ENCODE results near the gene GPS1. TPM values are rescaled to one million over a fixed set of nuclear protein-coding genes. Genes with fewer than 3 reads are reported as not detected.

GPS1 gene
- total RNA-seq = 87.2 and 180 TPM in 2 replicates

GRCh38 chr17:82051776-82052637 lies at the start of gene GPS1, which contains the start of gene RFNG:
GPS1 (plus strand) TSS chr17:82051898; CDS start chr17:82051932, 34 bp downstream.
RFNG (minus strand) TSS chr17:82051811; CDS start chr17:82051766, 45 bp downstream.

DNA sequence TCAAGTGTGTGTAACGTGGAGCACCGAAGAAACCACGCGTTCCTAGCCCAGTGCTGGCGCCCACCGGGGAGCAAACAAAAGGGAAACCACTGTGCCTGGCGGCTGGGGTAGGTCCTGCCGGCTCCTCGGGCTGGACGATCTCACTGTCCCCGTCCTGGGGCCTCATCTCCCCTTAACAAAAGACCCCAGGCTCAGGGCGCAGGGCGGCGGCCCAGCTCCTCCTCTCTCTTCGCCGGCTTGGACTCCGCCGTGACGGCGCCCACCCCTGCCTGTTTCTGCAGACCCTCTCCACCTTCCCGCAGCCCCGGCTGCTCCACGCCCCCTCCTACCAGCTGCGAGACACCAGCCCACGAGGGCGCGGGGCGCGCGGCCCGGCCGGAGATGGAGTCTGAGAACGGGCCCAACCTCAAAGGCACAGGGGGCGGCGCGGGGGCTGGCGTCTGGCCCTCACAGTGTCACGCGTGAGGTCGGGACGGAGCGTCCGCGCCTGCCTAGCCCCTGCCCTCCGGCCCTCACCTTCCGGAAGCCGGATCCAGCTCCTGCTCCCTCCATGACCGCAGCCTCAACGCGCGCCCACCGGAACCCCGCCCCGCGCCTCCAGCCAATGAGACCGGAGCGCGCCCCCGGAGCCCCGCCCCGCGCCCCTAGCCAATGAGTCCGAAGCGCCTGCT lies 29.3 kb upstream of the GPS1 start, which contains the start of gene CENPX:
Gene CENPX, minus strand, starts transcription at position 569 of the 671 bp plus-strand sequence. Its CDS starts 17 bp downstream, at position 552.

DNA sequence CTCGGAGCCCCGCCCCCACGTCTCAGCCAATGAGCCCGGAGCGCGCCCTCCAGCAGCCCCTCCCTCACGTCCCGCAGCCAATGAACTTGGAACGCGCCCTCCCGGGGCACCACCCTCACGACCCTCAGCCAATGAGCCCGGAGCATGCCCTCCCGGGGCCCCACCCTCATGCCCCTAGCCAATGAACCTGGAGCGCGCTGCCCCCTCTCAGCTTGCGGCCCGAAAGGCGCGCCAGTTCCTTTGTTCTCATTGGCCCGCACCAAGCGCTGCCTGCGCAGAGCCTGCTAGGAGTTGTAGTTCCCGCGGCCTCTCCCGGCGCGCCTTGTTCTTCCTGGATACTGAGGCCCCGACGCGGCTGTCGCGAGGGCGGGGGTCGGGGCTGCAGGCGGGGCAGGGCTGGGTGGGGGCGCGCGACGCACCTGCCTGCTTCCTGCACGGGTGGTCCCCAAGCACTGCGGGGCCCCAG lies 28.7 kb upstream of the GPS1 start, which contains the start of gene LRRC45:
Gene LRRC45, plus strand, starts transcription at position 325 of the 466 bp plus-strand sequence. CDS start 339 bp downstream, outside the sequence.

DNA sequence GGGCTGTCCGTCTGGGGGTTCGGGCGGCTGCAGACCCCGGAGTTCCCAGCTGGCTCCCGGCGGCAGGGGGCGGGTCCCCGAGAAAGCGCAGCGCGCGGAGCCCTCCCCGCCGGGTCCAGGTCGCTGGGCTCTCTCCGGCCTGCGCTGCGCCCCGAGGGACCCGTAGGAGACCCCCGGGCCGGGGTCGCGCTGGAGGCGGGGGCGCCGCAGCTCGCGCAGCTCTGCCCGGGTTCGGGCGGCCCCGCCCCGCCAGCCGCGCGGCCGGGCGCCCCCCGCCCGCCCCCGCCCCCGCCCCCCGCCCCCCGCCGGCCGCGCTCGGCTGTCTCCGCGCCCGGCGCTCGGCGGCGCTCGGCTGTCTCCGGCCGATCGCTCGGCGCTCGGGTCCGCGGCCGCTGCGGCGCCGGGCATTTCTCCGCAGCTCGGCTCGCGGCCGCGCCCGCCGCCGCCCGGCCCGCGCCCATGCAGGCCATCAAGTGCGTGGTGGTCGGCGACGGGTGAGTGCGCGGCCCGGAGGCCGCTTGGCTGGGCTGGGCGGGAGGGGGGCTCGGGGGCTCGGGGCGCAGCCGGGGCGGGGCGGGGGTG lies 20.3 kb upstream of the GPS1 start, which contains the start of gene RAC3:
Gene RAC3, plus strand, starts transcription at position 376 of the 582 bp plus-strand sequence. Its CDS starts 84 bp downstream, at position 460.

DNA sequence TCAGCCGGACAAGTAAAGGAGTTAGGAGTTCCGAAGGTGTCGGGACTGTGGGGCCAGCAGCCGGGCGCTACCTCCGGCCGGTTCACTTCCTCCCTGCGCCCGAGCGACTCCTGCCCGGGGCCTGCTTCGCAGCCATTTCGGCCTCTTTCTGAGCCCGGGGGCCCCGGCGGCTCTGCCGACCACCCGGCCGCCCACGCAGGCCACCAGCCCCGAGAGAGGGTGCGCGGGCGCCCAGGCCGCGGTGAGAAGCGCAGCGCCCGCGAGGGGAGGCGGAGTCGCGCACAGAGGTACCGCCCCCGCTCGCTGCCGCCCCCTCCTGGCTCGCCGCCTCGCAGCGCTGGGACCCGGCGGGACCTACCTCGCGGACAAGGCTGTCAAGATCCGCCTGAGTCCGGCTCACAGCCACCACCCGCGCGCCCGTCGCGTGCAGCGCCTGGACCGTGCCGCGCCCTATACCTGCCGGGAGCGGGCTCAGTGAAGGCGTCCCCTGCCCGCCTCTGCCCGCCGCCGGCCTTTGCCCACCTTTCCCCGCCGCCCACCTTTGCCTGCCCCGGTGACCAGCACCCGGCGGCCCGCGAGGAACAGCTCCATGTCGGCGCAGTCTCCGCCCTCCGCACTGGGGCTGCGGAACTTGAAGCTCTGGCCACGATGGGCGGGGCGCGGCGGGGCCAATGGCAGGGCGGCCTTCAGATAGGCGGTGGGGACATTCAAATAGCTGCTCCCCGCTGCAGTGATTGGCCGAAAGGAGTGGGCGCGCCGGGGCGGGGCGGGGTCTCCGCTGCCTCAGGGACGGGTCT lies 14.4 kb upstream of the GPS1 start, which contains the start of gene DCXR:
Gene DCXR, minus strand, starts transcription at position 606 of the 797 bp plus-strand sequence. Its CDS starts 15 bp downstream, at position 591.

GRCh38 chr17:82065638-82066303 lies 14.1 kb downstream of the GPS1 start, which contains the start of gene DUS1L:
DUS1L (minus strand) TSS chr17:82065804; CDS start chr17:82065059, 745 bp downstream.

DNA sequence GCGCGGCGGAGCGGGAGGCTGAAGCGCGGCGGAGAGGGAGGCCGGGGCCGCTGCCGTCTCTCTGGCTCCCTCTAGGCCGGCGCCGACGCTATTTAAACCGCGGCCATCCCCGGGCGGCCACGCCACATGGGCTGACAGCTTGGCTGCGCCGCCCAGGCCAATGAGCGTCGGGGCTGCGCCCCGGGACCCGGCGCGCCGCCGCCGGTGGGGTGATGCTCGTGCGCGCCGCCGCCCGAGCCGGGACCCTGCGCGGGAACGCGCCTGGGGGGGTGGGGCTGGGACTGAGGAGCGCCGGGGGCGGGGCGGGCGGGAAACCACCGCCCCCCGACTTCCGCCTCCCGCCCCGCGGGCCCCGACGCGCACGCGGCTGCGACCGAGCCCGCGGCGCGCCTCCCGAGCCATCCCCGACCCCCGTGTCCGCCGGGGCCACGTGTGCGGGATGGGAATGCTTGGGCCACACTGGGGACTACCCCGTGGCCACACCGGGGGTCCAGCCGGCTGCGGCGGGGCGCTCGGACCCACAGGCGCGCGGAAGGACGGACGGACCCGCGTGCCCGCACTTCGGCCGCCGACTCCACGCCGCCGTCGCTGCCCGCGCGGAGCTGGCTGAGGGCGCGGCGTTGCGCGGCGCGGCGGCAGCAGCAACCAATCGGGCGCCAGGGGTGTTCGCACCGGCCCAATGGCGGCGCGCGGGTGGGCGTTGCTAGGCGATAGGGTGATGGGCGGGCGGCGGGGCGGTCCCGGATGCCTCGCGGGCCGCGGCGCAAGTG lies 46.7 kb downstream of the GPS1 start, which contains the start of gene FASN:
Gene FASN, minus strand, starts transcription at position 68 of the 770 bp plus-strand sequence. CDS start 1,791 bp downstream, outside the sequence.

Other genes with a start within 250 kb of the GPS1 start
- not detected in 2 replicates for gene GCGR, start 247.7 kb upstream of the GPS1 start, total RNA-seq
- 66.7 and 93.8 TPM in 2 replicates for gene MCRIP1, start 218.6 kb upstream of the GPS1 start, total RNA-seq
- not detected in 2 replicates for gene PPP1R27, start 216.8 kb upstream of the GPS1 start, total RNA-seq
- 1,203 and 2,037 TPM in 2 replicates for gene P4HB, start 191.4 kb upstream of the GPS1 start, total RNA-seq
- 82.1 and 158 TPM in 2 replicates for gene ARHGDIA, start 180.6 kb upstream of the GPS1 start, total RNA-seq
- 87.2 and 113 TPM in 2 replicates for gene ALYREF, start 160.3 kb upstream of the GPS1 start, total RNA-seq
- 128 and 147 TPM in 2 replicates for gene ANAPC11, start 160.2 kb upstream of the GPS1 start, total RNA-seq
- 0.33 and 0.39 TPM in 2 replicates for gene NPB, start 149.7 kb upstream of the GPS1 start, total RNA-seq
- 22.0 and 51.3 TPM in 2 replicates for gene PCYT2, start 140.5 kb upstream of the GPS1 start, total RNA-seq
- gene SIRT7, start 133.7 kb upstream of the GPS1 start, total RNA-seq = 27.1 and 38.8 TPM in 2 replicates
- 5.9 and 11.4 TPM in 2 replicates for gene MAFG, start 124.2 kb upstream of the GPS1 start, total RNA-seq
- 99.3 and 195 TPM in 2 replicates for gene PYCR1, start 114.6 kb upstream of the GPS1 start, total RNA-seq
- not detected in 2 replicates for gene MYADML2, start 104.7 kb upstream of the GPS1 start, total RNA-seq
- gene NOTUM, start 90.7 kb upstream of the GPS1 start, total RNA-seq = not detected in 2 replicates
- 21.0 and 25.9 TPM in 2 replicates for gene ASPSCR1, start 74.3 kb upstream of the GPS1 start, total RNA-seq
- gene CENPX, start 29.0 kb upstream of the GPS1 start, total RNA-seq = 13.7 and 40.7 TPM in 2 replicates
- gene LRRC45, start 28.6 kb upstream of the GPS1 start, total RNA-seq = 13.0 and 18.0 TPM in 2 replicates
- 19.3 and 31.4 TPM in 2 replicates for gene RAC3, start 20.2 kb upstream of the GPS1 start, total RNA-seq
- 67.1 and 71.8 TPM in 2 replicates for gene DCXR, start 14.2 kb upstream of the GPS1 start, total RNA-seq
- gene RFNG, start 87 bp upstream of the GPS1 start, total RNA-seq = 33.0 and 46.5 TPM in 2 replicates
- 54.2 and 70.5 TPM in 2 replicates for gene DUS1L, start 13.9 kb downstream of the GPS1 start, total RNA-seq
- gene FASN, start 46.3 kb downstream of the GPS1 start, total RNA-seq = 67.1 and 186 TPM in 2 replicates
- 18.2 and 31.0 TPM in 2 replicates for gene CCDC57, start 160.9 kb downstream of the GPS1 start, total RNA-seq
- 87.9 and 172 TPM in 2 replicates for gene SLC16A3, start 177.1 kb downstream of the GPS1 start, total RNA-seq
- 51.4 and 65.6 TPM in 2 replicates for gene CSNK1D, start 221.8 kb downstream of the GPS1 start, total RNA-seq